Testis (tissue), 3 donors: ENCODE data around the gene PDLIM5. TPM values are rescaled to one million over a fixed set of nuclear protein-coding genes. Genes with fewer than 3 reads are reported as not detected.

Source experiments
- DNase-seq: peaks from one replicate; pipeline ENCODE4 v3.0.0-alpha.2; 2019
- H3K27ac ChIP-seq, 2 donors: fragments of 200-600 bp; sonication (generic); one replicate each; pipeline ENCODE4 v1.5.1; 2019
- H3K27me3 ChIP-seq: fragments of 200-600 bp; sonication (generic); one replicate; pipeline ENCODE4 v1.5.1; 2019
- H3K36me3 ChIP-seq: fragments of 200-600 bp; sonication (generic); one replicate; pipeline ENCODE4 v1.5.1; 2017; ENCODE audit warnings: low read depth; ENCODE audit errors: missing control alignments
- H3K4me1 ChIP-seq: fragments of 200-600 bp; sonication (generic); one replicate; pipeline ENCODE4 v1.5.1; 2019
- H3K4me3 ChIP-seq, 2 donors: fragments of 200-600 bp; sonication (generic); one replicate each; pipeline ENCODE4 v1.5.1; 2017 to 2019
- H3K9me3 ChIP-seq: fragments of 200-600 bp; sonication (generic); one replicate; pipeline ENCODE4 v1.5.1; 2017
- POLR2A ChIP-seq: fragments of 450-650 bp; IDR thresholded peaks from one replicate; pipeline ENCODE4 v1.6.1; 2017; ENCODE audit warnings: antibody characterized with exemption, mild to moderate bottlenecking, moderate library complexity
- WGBS, 2 donors: methylation state at CpG; one replicate each; pipeline ENCODE4 v1.1.5; 2018; 5-methylcytosine and 5-hydroxymethylcytosine counted together
- intact Hi-C: fragments of 100-400 bp; cut with DNase I; formaldehyde crosslinking; loops from one replicate; pipeline ENCODE4 v1.15.1; 2023; ENCODE audit warnings: low total_unique reads
- polyA plus RNA-seq: library from polyadenylated mRNA; stranded (reverse); fragments of 350-450 nt; fragmentation: Illumina TruSeq; extraction: RNeasy Lipid Tissue Mini Kit (QIAGEN cat#74804); gene quantifications from one replicate; pipeline ENCODE4 v1.2.3, GENCODE V29; 2014; ENCODE audit warnings: low read depth, low replicate concordance; ENCODE audit not compliant: insufficient read depth
- total RNA-seq, 2 donors: library from RNA; depleted of rRNA; stranded (reverse); fragments of >200 nt; gene quantifications; one replicate each; pipeline ENCODE4 v1.2.3, GENCODE V29; 2016
- TF ChIP-seq, protein P1 (sequence below), 3 experiments: fragments of 450-650 bp in 2 of 3; fragments of 200-600 bp in 1 of 3; sonication (generic) in 1 of 3; IDR thresholded peaks; one replicate each; pipeline ENCODE4 v1.5.1; 2016 to 2019; ENCODE audit warnings: antibody characterized with exemption in 3 of 3, mild to moderate bottlenecking in 2 of 3, moderate library complexity in 1 of 3

The PDLIM5 gene
- total and polyA plus RNA-seq, 3 donors from 2014 or later = 45.5 to 86.8 (median 86.1) TPM

DNA sequence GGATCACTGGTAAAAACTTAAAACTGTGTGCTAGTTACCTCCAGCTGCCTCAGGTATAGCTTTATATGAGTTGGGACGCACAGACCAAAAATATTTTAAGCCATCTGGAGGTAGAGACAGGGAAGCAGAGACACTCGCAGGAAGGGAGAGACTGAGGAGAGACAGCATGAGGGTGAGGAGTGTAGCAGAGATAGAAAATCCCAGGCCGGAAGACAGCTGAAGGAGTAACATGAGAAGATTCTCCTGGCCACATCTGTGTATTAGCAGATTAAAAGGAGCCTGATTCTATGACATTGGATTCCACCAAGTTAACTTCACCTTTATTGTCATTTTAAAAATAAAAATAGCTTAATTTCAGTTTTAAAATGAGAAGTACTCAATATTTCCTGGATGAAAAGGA is 84.3 kb downstream of the PDLIM5 start:
- Histone ChIP-seq H3K27ac (no peak overlapping the region), H3K4me1 (peaks cover 14% of the 10 kb centered on the region), H3K4me3 (no peak overlapping the region), H3K27me3 (no peaks in the 10 kb centered on the region), H3K9me3 (no peaks in the 10 kb centered on the region), H3K36me3 (no peaks in the 10 kb centered on the region)
- intact Hi-C loops = no loop called here
- DNase-seq = no peak
- WGBS, 2 donors = 80 to 83% methylated on average over 3 of the region's 3 CpGs
- TF ChIP-seq, protein P1, sequence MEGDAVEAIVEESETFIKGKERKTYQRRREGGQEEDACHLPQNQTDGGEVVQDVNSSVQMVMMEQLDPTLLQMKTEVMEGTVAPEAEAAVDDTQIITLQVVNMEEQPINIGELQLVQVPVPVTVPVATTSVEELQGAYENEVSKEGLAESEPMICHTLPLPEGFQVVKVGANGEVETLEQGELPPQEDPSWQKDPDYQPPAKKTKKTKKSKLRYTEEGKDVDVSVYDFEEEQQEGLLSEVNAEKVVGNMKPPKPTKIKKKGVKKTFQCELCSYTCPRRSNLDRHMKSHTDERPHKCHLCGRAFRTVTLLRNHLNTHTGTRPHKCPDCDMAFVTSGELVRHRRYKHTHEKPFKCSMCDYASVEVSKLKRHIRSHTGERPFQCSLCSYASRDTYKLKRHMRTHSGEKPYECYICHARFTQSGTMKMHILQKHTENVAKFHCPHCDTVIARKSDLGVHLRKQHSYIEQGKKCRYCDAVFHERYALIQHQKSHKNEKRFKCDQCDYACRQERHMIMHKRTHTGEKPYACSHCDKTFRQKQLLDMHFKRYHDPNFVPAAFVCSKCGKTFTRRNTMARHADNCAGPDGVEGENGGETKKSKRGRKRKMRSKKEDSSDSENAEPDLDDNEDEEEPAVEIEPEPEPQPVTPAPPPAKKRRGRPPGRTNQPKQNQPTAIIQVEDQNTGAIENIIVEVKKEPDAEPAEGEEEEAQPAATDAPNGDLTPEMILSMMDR (IDR thresholded peaks at IDR 0.05) = no peak
- TF ChIP-seq POLR2A = no peak

DNA sequence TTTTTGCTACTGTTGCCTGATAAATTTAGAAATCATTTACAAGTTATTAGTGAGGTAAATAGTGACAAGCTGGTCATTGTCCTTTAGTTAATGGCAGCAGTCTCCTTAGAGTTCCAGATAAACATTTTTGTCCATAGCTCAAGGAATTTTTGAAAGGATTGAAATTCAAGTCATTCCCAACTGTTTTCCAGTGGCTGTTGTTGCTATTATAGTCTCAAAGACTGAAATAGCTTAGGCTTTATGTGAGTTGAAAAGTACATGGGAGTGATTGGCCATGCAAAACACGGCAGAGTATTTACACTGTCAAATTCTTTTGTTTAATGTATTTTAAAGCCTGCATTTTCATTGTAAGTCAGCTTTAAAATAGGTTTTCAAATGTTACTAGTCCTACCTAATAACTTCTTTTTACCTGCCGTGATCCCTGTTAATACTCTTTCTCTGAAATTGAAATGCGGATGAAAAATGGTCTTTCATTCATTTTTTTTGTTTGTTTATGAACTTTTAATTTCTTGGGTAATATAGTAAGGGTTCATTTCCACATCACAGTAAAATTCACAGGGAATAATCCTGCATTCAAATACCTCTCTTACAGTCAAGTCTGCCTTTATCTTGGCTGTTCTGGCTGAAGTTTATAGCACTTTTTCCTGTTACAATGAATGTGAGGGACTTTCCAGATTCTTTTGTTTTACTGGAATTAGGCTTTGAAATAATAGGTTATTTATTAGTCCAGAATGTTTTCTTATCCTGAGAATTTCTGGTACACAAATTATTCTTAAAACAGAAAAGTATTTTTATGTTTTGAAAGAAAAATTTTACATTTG is 85.1 kb downstream of the PDLIM5 start:
- WGBS, 2 donors = 76 to 87% methylated on average over 3 of the region's 3 CpGs
- TF ChIP-seq, protein P1 (IDR thresholded peaks at IDR 0.05) = no peak
- TF ChIP-seq POLR2A = no peak
- Histone ChIP-seq H3K4me3 (no peak overlapping the region), H3K27ac (no peak overlapping the region), H3K9me3 (no peaks in the 10 kb centered on the region), H3K4me1 (peaks cover 14% of the 10 kb centered on the region), H3K27me3 (no peaks in the 10 kb centered on the region), H3K36me3 (no peaks in the 10 kb centered on the region)
- intact Hi-C loops = no loop called here
- no peak for DNase-seq

DNA sequence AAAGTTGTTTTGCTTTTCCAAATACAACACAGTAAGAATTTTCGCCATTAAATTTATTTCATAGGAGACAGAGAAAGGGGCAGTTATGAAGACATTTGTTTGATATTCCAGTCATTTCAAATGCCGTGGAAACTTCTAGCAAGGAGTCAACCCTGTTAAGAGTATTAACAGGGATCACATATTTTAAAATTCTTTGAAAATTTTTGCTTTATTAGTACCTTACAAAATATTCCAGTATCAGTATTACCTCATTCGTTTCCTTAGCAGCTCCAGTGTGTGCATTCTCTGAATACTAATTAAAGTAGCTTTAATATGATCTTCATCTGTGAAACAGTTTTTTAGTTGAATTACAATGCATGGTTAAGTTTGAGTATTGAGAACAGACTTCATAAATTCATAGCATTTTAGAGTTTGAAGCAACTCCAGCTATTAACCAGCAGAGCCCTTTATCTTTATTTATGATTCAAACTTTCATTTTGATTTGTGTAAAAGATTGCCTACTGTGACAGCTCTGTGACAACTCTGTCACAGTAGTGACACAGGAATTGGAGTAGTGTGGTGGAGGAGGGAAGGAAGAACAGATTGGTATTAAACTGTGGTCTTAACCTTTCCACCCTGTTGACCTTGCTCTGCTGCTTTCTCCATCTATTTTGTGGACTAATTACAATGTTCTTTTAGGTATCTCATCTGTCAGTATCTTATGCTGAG is 86.3 kb downstream of the PDLIM5 start:
- TF ChIP-seq, protein P1 (IDR thresholded peaks at IDR 0.05) = no peak
- TF ChIP-seq POLR2A = no peak
- WGBS, 2 donors = 81 to 84% methylated on average over 3 of the region's 3 CpGs
- peaks cover 14% of the 10 kb centered on the region for H3K4me1 ChIP-seq
- intact Hi-C loops = no loop called here
- DNase-seq = no peak
- H3K9me3 ChIP-seq = no peaks in the 10 kb centered on the region
- H3K4me3 ChIP-seq = no peak overlapping the region
- H3K27me3 ChIP-seq = no peaks in the 10 kb centered on the region
- H3K27ac ChIP-seq = no peak overlapping the region
- H3K36me3 ChIP-seq = no peaks in the 10 kb centered on the region

DNA sequence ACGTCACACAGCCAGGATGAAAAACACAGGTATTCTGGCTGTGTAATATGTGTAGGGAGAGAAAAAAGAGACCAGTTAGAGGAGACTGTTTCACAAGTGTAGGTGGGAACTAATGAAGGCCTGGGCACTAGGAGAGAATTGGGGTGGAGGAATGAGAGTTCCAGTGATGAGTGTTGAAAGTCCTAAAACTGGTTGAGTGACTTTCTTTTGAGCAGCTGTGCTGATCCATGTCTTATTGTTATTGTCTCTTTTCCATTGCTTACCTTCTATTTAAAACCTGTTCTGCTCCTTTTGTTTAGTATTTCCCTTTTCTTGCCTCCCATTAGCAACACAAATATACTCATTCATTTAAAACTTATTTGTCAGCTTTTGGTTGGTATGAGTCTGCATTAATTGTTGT is 88.7 kb downstream of the PDLIM5 start:
- Histone ChIP-seq H3K9me3 (no peaks in the 10 kb centered on the region), H3K36me3 (no peaks in the 10 kb centered on the region), H3K27me3 (no peaks in the 10 kb centered on the region), H3K4me1 (peaks cover 14% of the 10 kb centered on the region), H3K4me3 (no peak overlapping the region), H3K27ac (no peak overlapping the region)
- WGBS, 2 donors = 78 to 93% methylated on average over 1 of the region's 1 CpG
- intact Hi-C loops = no loop called here
- DNase-seq = no peak
- TF ChIP-seq, protein P1 (IDR thresholded peaks at IDR 0.05) = no peak
- TF ChIP-seq POLR2A = no peak
